C4-2B (cell line): ENCODE data around the gene TTLL5.

Experiments
- H3K27ac ChIP-seq: fragments of 450-650 bp; 2 replicates; pipeline ENCODE4 v1.5.1; 2017
- ZFX ChIP-seq: fragments of 450-650 bp; IDR thresholded peaks from 2 replicates; pipeline ENCODE4 v1.6.1; 2017
- TF ChIP-seq, protein P1 (sequence below): fragments of 450-650 bp; conservative IDR thresholded peaks from 2 replicates; pipeline ENCODE4 v1.5.1; 2017; ENCODE audit warnings: mild to moderate bottlenecking

TTLL5 gene

DNA sequence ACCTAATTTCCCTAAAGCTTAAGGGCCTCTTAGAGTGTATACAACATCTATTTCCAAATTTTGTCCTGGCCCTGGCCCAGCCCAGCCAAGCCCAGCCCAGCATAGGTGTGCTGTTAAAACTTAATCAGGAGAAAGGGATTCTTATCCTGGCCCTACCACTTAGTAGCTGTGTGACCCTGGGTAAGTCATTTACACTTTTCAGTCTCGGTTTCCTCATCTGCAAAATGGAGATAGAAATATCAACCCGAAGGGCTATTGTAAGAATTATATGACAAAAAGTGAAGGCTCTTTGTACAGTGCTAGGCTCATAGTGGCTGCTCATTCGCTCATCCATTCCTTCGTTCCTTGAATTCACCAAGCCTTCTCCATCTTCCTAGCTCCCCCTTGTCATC lies 812 bp upstream of the TTLL5 start:
- TF ChIP-seq, protein P1, sequence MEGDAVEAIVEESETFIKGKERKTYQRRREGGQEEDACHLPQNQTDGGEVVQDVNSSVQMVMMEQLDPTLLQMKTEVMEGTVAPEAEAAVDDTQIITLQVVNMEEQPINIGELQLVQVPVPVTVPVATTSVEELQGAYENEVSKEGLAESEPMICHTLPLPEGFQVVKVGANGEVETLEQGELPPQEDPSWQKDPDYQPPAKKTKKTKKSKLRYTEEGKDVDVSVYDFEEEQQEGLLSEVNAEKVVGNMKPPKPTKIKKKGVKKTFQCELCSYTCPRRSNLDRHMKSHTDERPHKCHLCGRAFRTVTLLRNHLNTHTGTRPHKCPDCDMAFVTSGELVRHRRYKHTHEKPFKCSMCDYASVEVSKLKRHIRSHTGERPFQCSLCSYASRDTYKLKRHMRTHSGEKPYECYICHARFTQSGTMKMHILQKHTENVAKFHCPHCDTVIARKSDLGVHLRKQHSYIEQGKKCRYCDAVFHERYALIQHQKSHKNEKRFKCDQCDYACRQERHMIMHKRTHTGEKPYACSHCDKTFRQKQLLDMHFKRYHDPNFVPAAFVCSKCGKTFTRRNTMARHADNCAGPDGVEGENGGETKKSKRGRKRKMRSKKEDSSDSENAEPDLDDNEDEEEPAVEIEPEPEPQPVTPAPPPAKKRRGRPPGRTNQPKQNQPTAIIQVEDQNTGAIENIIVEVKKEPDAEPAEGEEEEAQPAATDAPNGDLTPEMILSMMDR = no peak
- no peak for TF ChIP-seq ZFX

GRCh38 chr14:75661499-75661814 lies 411 bp downstream of the TTLL5 start:
- no peak for TF ChIP-seq ZFX
- TF ChIP-seq, protein P1 = no peak
- H3K27ac ChIP-seq = peak overlapping the region; percentile 80

More for the DNA sequence above, 812 bp upstream of the TTLL5 start:
- peak overlapping the region; percentile 80 for H3K27ac ChIP-seq

DNA sequence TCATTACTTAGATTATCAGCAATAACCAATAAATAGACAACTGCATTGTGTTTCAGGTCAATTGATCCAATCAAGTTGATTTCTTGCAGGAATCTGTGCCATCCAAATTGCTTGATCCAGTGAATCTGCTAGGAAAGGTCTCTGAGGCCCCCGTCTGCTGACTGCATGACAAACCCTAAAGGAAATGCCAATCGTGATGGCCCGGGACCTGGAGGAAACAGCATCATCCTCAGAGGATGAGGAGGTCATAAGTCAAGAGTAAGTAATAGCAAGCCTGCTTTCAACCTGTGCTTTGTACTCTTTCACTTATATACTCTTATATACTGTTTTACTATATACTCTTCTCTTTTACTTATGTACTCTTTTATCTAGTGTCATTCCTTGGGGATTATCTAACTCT lies 1.9 kb downstream of the TTLL5 start:
- no peak overlapping the region for H3K27ac ChIP-seq
- TF ChIP-seq, protein P1 = no peak
- no peak for TF ChIP-seq ZFX

DNA sequence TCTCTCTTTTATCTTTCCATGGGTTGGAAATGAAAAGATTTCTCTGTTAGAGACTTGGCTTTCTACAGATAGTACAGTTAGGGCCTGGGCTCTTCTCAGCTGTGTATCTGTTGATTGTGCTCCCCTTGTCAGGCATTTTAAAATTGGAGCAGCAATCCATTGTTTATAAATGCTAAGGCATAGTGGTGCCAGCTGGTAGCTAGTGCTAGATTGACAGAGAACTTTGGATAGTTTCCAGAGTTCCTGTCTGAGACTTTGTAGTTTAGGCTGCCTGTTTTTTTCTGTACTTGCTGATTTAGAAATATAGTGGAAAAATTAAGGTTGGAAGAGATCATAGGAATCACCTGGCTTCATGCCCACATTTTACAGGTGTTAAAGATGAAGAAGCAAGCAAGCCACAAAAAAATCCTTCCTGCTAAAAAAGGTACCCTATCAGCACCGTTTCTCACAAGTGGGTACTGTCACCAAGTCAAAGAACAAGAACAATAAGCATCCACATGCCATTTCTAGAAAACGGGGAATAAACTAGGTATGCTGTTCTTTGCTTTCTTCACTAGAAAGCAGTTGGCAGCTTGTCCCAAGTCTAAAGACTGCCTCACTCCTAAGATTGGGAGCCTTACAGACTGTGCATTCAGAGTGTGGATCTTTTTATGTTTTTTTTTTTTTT lies 6.2 kb downstream of the TTLL5 start:
- TF ChIP-seq, protein P1 = no peak
- H3K27ac ChIP-seq = no peak overlapping the region

GRCh38 chr14:75672605-75673192 lies 11.7 kb downstream of the TTLL5 start:
- TF ChIP-seq ZFX = no peak
- TF ChIP-seq, protein P1 = no peak
- H3K27ac ChIP-seq = no peak overlapping the region

DNA sequence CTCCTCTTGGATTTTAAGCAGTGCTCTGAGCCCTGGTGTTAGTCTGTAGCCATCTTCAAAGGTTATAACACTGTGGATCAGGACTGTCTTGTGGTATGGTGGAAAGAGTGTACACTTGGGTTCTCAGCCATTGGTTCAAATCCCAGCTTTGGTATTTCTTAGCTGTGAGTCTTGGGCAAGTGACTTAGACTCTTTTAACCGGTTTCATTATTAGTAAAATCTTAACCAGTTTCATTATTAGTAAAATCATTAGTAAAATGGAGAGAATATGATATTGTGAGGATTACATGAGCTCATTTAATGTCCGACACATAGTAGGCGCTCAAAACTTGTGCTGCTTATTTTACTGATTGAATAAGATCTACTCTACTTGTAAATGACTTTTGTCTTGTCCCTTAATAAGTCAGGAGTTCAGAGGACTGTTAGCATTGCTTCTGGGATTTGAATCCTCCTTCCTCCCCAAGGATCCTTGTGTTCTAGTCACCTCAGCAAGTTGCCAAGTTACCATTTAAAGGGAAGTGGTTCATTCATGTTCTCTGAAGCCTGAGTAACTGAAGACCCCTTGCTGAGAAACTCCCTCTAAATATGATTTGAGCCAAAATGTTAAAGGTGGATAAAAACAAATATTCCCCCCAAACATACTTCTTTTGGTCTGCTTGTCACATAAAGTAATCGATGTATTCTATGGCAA lies 12.4 kb downstream of the TTLL5 start:
- no peak for TF ChIP-seq ZFX
- TF ChIP-seq, protein P1 = no peak
- H3K27ac ChIP-seq = no peak overlapping the region

DNA sequence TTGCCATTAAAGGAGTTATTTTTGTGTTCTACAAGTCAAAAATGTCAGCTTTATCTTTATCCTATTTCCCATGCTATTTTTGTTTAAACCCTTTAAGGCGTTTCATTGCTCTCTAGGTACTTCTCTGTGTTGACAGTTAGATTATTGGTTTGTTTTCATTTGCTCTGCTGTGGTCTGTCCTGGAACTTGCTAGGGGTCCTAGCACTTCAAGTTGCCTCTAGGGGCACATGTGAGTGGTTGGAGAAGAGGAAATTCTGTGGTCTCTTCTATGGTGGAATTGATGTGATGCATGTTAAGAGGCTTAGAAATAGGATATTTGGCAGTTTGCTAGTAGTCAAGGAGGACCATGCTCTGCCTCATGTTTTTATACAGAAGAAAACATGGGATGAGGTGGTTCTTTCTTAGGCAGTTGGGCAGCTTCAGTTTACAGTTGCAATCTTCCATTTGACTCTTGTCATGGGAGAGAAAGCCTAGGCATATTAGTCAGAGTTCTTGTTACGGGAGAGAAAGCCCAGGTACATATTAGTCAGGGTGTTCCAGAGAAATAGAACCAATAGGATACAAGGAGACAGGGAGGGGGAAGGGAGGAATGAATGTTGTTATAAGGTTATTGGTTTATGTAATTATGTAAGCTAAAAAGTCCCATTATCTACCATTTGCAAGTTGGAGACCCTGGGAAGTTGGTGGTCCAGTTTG lies 14.4 kb downstream of the TTLL5 start:
- TF ChIP-seq, protein P1 = no peak; the same call in 1 of the 2 replicates
- TF ChIP-seq ZFX = no peak
- H3K27ac ChIP-seq = no peak overlapping the region
